Memory B cell (primary cell): Measurements from ENCODE around the gene ANLN.

Experiments used
- ATAC-seq: fragments of 150-1000 bp; cut with Tn5 transposase; 2 replicates; pipeline ENCODE4 v1.10.0; 2021; ENCODE audit warnings: low read depth, mild to moderate bottlenecking, moderate library complexity
- DNase-seq, 2 donors: peaks; one replicate each; pipeline ENCODE4 v3.0.0; 2022; ENCODE audit warnings: low spot score in 2 of 2
- H3K27ac Mint-ChIP-seq: one replicate; pipeline ENCODE4 v1.8.0; 2022; ENCODE audit warnings: mild to moderate bottlenecking, moderate library complexity, mixed read lengths
- H3K27me3 Mint-ChIP-seq: one replicate; pipeline ENCODE4 v1.8.0; 2022; ENCODE audit warnings: mixed read lengths
- H3K36me3 Mint-ChIP-seq: one replicate; pipeline ENCODE4 v1.8.0; 2022; ENCODE audit warnings: mild to moderate bottlenecking, mixed read lengths
- H3K4me1 Mint-ChIP-seq: one replicate; pipeline ENCODE4 v1.8.0; 2022; ENCODE audit warnings: mixed read lengths
- H3K4me3 Mint-ChIP-seq: one replicate; pipeline ENCODE4 v1.8.0; 2022; ENCODE audit warnings: mild to moderate bottlenecking, moderate library complexity, mixed read lengths
- H3K9me3 Mint-ChIP-seq: one replicate; pipeline ENCODE4 v1.8.0; 2022; ENCODE audit warnings: mixed read lengths

The ANLN gene

GRCh38 chr7:36408589-36408988 lies 18.9 kb downstream of the ANLN start:
- Mint-ChIP-seq H3K4me3 (no peak overlapping the region), H3K9me3 (no peaks in the 10 kb centered on the region), H3K27me3 (no peaks in the 10 kb centered on the region), H3K4me1 (peaks cover 2% of the 10 kb centered on the region), H3K36me3 (no peaks in the 10 kb centered on the region), H3K27ac (no peak overlapping the region)
- DNase-seq = no peak
- no peak for ATAC-seq

GRCh38 chr7:36409180-36409579 lies 19.5 kb downstream of the ANLN start:
- Mint-ChIP-seq H3K4me3 (no peak overlapping the region), H3K36me3 (no peaks in the 10 kb centered on the region), H3K9me3 (no peaks in the 10 kb centered on the region), H3K27ac (no peak overlapping the region), H3K27me3 (no peaks in the 10 kb centered on the region), H3K4me1 (peaks cover 2% of the 10 kb centered on the region)
- ATAC-seq = no peak
- no peak for DNase-seq

GRCh38 chr7:36415144-36415543 lies 25.5 kb downstream of the ANLN start:
- no peaks in the 10 kb centered on the region for H3K27me3 Mint-ChIP-seq
- H3K27ac Mint-ChIP-seq = no peak overlapping the region
- H3K4me1 Mint-ChIP-seq = no peaks in the 10 kb centered on the region
- no peak for ATAC-seq
- DNase-seq = no peak
- H3K9me3 Mint-ChIP-seq = no peaks in the 10 kb centered on the region
- H3K36me3 Mint-ChIP-seq = no peaks in the 10 kb centered on the region
- no peak overlapping the region for H3K4me3 Mint-ChIP-seq

- no peak for ATAC-seq
- no peak overlapping the region for H3K27ac Mint-ChIP-seq
These were observed 26.6 kb downstream of the ANLN start for GRCh38 chr7:36416251-36416650.

GRCh38 chr7:36420307-36420706 lies 30.6 kb downstream of the ANLN start:
- no peak overlapping the region for H3K4me3 Mint-ChIP-seq
- no peaks in the 10 kb centered on the region for H3K36me3 Mint-ChIP-seq
- no peaks in the 10 kb centered on the region for H3K27me3 Mint-ChIP-seq
- no peak for DNase-seq
- H3K9me3 Mint-ChIP-seq = no peaks in the 10 kb centered on the region
- ATAC-seq = no peak
- H3K4me1 Mint-ChIP-seq = no peaks in the 10 kb centered on the region
- H3K27ac Mint-ChIP-seq = no peak overlapping the region

More at GRCh38 chr7:36416251-36416650, 26.6 kb downstream of the ANLN start:
- H3K36me3 Mint-ChIP-seq = no peaks in the 10 kb centered on the region
- H3K4me3 Mint-ChIP-seq = no peak overlapping the region
- H3K27me3 Mint-ChIP-seq = no peaks in the 10 kb centered on the region
- H3K4me1 Mint-ChIP-seq = no peaks in the 10 kb centered on the region
- no peaks in the 10 kb centered on the region for H3K9me3 Mint-ChIP-seq
- DNase-seq = no peak

- Mint-ChIP-seq H3K9me3 (no peaks in the 10 kb centered on the region), H3K36me3 (no peaks in the 10 kb centered on the region)
- no peak for ATAC-seq
These were observed 32.4 kb downstream of the ANLN start for GRCh38 chr7:36422072-36422471.

GRCh38 chr7:36423633-36424032 lies 34.0 kb downstream of the ANLN start:
- DNase-seq (no peak), ATAC-seq (no peak)
- Mint-ChIP-seq H3K27ac (no peak overlapping the region), H3K4me1 (no peaks in the 10 kb centered on the region), H3K27me3 (no peaks in the 10 kb centered on the region), H3K9me3 (no peaks in the 10 kb centered on the region), H3K4me3 (no peak overlapping the region), H3K36me3 (no peaks in the 10 kb centered on the region)

More at GRCh38 chr7:36422072-36422471, 32.4 kb downstream of the ANLN start:
- H3K4me3 Mint-ChIP-seq = no peak overlapping the region
- no peak overlapping the region for H3K27ac Mint-ChIP-seq
- no peak for DNase-seq
- H3K4me1 Mint-ChIP-seq = no peaks in the 10 kb centered on the region
- H3K27me3 Mint-ChIP-seq = no peaks in the 10 kb centered on the region

GRCh38 chr7:36430186-36430585 lies 40.5 kb downstream of the ANLN start:
- no peak for ATAC-seq
- Mint-ChIP-seq H3K27me3 (no peaks in the 10 kb centered on the region), H3K36me3 (peaks cover 4% of the 10 kb centered on the region), H3K9me3 (peaks cover 3% of the 10 kb centered on the region), H3K4me3 (no peak overlapping the region), H3K27ac (no peak overlapping the region), H3K4me1 (no peaks in the 10 kb centered on the region)
- no peak for DNase-seq

- ATAC-seq (no peak), DNase-seq (no peak)
- Mint-ChIP-seq H3K27me3 (no peaks in the 10 kb centered on the region), H3K36me3 (peaks cover 4% of the 10 kb centered on the region), H3K4me1 (no peaks in the 10 kb centered on the region), H3K4me3 (no peak overlapping the region), H3K9me3 (peaks cover 3% of the 10 kb centered on the region), H3K27ac (no peak overlapping the region)
These were observed 41.2 kb downstream of the ANLN start for GRCh38 chr7:36430881-36431280.

GRCh38 chr7:36438211-36438610 lies 48.5 kb downstream of the ANLN start:
- Mint-ChIP-seq H3K4me3 (no peak overlapping the region), H3K4me1 (no peaks in the 10 kb centered on the region), H3K36me3 (no peaks in the 10 kb centered on the region), H3K27me3 (no peaks in the 10 kb centered on the region), H3K9me3 (no peaks in the 10 kb centered on the region), H3K27ac (no peak overlapping the region)
- DNase-seq (no peak), ATAC-seq (no peak)

- Mint-ChIP-seq H3K36me3 (no peaks in the 10 kb centered on the region), H3K27me3 (no peaks in the 10 kb centered on the region), H3K4me1 (no peaks in the 10 kb centered on the region), H3K9me3 (no peaks in the 10 kb centered on the region), H3K27ac (no peak overlapping the region), H3K4me3 (no peak overlapping the region)
- no peak for DNase-seq
- no peak for ATAC-seq
These were observed 50.0 kb downstream of the ANLN start for GRCh38 chr7:36439624-36440023.

GRCh38 chr7:36440880-36441279 lies 51.2 kb downstream of the ANLN start:
- Mint-ChIP-seq H3K4me3 (no peak overlapping the region), H3K36me3 (no peaks in the 10 kb centered on the region), H3K27me3 (no peaks in the 10 kb centered on the region), H3K9me3 (no peaks in the 10 kb centered on the region), H3K27ac (no peak overlapping the region), H3K4me1 (no peaks in the 10 kb centered on the region)
- DNase-seq (no peak), ATAC-seq (no peak)

GRCh38 chr7:36441344-36442022 lies 51.8 kb downstream of the ANLN start:
- Mint-ChIP-seq H3K4me3 (no peak overlapping the region), H3K9me3 (no peaks in the 10 kb centered on the region), H3K27ac (no peak overlapping the region), H3K4me1 (no peaks in the 10 kb centered on the region), H3K36me3 (no peaks in the 10 kb centered on the region), H3K27me3 (no peaks in the 10 kb centered on the region)
- ATAC-seq (no peak), DNase-seq (no peak)

GRCh38 chr7:36448781-36449379 lies 59.2 kb downstream of the ANLN start:
- Mint-ChIP-seq H3K4me3 (no peak overlapping the region), H3K36me3 (no peaks in the 10 kb centered on the region), H3K27me3 (no peaks in the 10 kb centered on the region), H3K9me3 (no peaks in the 10 kb centered on the region), H3K4me1 (no peaks in the 10 kb centered on the region), H3K27ac (no peak overlapping the region)
- ATAC-seq (no peak), DNase-seq (no peak)

GRCh38 chr7:36449685-36450084 lies 60.0 kb downstream of the ANLN start:
- Mint-ChIP-seq H3K27ac (no peak overlapping the region), H3K9me3 (no peaks in the 10 kb centered on the region), H3K36me3 (no peaks in the 10 kb centered on the region), H3K4me3 (no peak overlapping the region), H3K27me3 (no peaks in the 10 kb centered on the region), H3K4me1 (no peaks in the 10 kb centered on the region)
- ATAC-seq (no peak), DNase-seq (no peak)
